ENCODE data around the gene HSD17B13.

GRCh38 chr4:87311684-87312083 lies 11.0 kb downstream of the HSD17B13 start:
- TF ChIP-seq CTCF (conservative IDR thresholded peaks at IDR 0.05; ENCODE audit: low read depth in 2 of 2) (no peak), REST (IDR thresholded peaks at IDR 0.05; ENCODE audit: unreplicated experiment) (no peak), POLR2AphosphoS5 (IDR thresholded peaks at IDR 0.05; ENCODE audit: low read depth) (no peak), CREB1 (CRISPR knock-in tag; IDR thresholded peaks at IDR 0.05; ENCODE audit: low read depth) (no peak), EZH2 (IDR thresholded peaks at IDR 0.05; ENCODE audit: low read depth, unreplicated experiment) (no peak), EZH2phosphoT487 (IDR thresholded peaks at IDR 0.05; ENCODE audit: unreplicated experiment) (no peak)
